Measurements from ENCODE around the gene STIL.

GRCh38 chr1:47224676-47225399, 89.1 kb downstream of the STIL start:
- TF ChIP-seq, protein P1, sequence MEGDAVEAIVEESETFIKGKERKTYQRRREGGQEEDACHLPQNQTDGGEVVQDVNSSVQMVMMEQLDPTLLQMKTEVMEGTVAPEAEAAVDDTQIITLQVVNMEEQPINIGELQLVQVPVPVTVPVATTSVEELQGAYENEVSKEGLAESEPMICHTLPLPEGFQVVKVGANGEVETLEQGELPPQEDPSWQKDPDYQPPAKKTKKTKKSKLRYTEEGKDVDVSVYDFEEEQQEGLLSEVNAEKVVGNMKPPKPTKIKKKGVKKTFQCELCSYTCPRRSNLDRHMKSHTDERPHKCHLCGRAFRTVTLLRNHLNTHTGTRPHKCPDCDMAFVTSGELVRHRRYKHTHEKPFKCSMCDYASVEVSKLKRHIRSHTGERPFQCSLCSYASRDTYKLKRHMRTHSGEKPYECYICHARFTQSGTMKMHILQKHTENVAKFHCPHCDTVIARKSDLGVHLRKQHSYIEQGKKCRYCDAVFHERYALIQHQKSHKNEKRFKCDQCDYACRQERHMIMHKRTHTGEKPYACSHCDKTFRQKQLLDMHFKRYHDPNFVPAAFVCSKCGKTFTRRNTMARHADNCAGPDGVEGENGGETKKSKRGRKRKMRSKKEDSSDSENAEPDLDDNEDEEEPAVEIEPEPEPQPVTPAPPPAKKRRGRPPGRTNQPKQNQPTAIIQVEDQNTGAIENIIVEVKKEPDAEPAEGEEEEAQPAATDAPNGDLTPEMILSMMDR (optimal IDR thresholded peaks at IDR 0.05 in 1 of 3, IDR thresholded peaks at IDR 0.05 in 1 of 3, conservative IDR thresholded peaks at IDR 0.05 in 1 of 3; ENCODE audit: extremely low read depth in 1 of 3, insufficient read depth in 2 of 3, low read length in 3 of 3) = no peak
- TF ChIP-seq EZH2 (IDR thresholded peaks at IDR 0.05; ENCODE audit: low read length) = peak; percentile 99

Data from keratinocyte (primary cell).